Stimulated activated CD4-positive, alpha-beta T cell treated with anti-CD3 and anti-CD28 coated beads, Interleukin-12 subunit alpha, Interleukin-12 subunit beta, amount 100 ng/mL, for 4 hours (primary cell): Measurements from ENCODE around the gene IKZF1.

Experiments used
- DNase-seq: peaks from one replicate; pipeline ENCODE4 v3.0.0-alpha.2; 2020

The IKZF1 gene

DNA sequence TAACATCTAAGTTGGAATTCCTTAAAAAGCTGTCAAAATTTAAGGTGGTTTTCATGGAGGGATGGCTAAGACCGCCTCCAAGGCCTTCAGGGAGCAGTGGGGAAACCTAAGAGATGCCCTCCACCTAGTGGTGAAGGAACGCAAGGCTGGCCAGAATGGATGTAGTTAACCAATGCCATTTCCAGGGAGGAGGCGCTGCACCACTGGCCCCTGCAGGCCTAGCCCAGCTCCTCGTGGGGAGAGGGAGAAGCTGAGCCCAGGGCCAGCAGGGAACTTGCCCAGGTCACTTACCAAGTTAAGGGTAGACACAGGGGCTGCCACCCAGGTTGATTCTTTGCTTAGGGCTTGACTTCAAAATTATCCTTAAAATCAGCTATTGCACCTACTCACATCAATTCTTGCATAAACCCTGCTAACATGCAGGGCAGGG lies 113.6 kb downstream of the IKZF1 start:
- DNase-seq = peak; percentile 63

DNA sequence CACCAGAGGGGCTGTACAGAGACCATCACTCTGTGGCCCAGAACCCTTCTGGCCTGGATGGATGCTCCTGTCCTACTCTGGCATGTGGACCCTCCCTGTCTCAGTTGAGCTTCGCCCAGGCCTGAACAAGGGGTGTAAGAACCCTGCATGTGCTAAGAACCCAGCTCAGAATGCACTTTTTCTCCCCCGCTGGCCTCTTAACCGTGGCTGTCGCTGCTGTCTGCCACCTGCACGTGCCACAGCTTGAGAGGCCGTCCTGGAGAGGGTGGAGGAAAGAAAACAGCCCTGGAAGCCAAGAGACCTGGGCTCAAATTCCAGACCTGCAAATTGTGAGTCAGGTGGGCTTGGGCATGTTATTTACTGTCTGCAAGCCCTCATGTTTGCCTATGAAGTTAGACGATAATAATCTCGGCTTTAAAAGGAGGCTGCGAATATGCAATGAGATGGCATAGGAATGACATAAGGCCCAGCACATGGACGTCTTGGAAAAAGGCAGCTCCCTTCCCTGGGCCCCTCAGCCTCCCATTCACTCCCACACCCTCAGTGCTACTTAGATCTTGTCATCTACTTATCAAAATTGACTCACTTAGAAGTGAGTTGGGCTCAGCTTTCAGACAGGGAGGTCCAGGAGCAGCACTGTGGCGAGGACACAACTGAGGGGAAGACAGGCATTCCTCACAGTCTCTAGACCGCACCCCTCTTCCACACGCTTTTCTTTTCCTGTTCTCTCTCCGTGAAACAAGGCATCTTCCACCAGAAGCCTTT lies 114.2 kb downstream of the IKZF1 start:
- DNase-seq = no peak

DNA sequence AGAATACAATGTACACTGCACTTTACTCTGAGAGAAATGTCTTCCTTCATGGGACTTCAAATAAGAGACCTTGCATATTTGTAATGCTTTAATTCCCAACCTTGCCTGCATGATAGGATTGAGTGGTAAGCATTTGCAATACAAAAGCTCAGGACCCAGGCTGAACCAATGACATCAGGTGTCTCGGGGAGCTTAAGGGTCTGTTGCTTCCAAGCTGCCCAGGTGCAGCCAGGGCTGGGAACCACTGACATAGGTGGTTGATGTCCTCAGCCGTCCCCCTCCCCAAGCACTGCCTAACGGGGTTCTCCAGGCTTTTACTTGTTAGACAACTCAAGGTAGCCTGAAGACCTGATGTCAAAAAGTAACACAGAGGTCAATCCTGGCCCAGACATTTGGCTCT lies 116.5 kb downstream of the IKZF1 start:
- no peak for DNase-seq

DNA sequence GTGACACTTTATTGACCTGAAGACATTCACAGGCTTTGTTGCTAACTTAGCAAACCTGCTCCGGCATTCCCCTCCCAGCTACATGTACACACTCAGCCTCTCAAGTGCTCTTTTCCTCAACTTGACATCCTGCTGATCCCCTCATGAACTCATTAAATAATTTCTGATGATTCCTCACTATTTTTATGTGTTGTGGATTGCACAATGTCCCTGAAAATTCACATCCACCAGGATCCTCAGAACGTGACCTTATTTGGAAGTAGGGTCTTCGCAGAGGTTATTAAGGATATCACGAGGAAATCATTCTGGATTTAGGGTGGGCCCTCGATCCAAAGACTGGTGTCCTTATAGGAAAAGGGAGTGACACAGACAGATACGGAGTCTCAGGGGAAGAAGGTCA lies 118.3 kb downstream of the IKZF1 start:
- DNase-seq = no peak

DNA sequence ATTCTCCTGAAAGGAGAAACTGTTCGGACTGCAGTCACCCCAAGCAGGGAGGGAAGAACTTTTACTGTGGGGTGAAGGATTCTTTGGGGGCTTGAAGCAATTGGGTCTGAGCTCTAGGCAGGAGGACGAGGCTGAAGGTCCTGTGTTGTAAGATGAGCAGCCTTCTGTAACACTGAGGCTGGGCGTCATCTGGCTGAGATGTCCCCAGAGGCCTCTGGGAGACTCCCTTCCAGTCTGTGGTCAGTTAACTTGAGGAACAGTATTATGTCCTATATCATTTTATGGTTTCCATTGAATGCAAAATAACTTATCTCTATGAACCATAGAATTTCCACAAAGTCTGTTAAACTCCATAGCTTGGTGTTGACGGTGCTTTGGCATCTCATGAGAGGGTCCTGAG lies 119.3 kb downstream of the IKZF1 start:
- DNase-seq = no peak

DNA sequence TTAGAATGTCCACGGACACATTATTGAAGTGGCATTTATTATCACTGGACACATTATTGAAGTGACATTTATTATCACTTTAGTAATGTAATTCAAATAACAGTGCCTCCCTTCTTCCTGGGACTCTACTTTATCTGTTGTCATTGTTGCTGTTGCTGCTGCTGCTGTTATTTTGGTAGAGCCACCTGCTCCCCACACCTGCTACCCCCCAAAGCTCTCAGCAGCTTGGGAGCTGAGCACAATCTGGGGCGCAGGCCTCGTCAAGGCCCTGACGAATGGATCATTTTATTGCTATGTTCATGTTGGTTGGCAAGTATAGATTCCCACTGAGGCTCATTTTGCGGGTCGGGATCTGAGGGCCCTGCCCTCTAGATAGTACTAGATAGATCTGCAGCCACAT lies 120.8 kb downstream of the IKZF1 start:
- no peak for DNase-seq

DNA sequence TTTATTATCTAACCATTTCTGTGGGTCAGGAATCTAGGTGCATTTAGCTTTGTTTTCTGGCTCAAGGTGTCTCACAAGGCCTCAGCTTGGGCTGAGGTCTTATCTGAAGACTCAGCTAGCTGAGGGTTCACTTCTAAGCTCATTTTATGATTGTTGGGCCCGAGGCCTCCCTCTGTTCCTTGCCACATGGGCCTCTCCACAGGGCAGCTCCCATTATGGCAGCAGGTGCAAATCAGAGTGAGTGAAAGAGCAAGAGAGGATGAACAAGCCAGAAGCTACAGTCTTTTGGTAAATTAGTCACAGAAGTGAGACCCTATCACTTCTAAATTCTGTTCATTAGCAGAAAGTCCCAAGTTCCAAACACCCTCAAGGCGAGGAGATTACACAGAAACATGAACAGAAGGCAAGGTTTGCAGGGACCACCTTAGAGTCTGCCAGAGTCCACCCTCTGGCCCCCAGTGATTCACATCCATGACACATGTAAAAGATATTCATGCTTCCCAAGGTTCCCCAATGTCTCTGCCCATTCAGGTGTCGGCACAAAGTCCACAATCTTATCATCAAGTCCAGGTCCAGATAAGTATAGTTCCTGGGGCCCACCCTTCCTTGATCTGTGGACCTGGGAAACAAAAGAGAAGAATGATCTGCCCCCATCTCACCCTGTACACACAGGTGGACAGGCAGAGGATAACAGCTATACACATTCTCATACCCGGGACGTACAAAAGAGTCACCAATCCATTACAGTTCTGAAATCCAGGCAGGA lies 121.9 kb downstream of the IKZF1 start:
- DNase-seq = no peak

DNA sequence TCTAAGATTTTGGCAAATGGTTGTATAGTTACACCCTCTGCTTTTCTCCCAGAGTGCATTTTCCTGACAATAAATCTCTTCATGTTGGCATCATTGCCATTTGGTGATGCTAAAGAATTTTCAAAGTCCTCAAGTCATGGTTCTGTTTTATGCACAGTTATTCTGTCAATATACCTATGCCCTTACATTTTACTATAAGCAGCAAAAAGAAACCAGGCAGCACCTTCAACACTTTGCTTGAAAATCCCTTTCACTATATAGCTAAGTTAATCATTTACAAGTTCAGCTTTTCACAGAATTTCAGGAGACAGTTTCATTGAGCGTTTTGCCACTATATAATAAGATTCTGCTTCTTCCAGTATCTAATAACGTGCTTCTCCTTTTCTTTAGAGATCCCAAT lies 123.0 kb downstream of the IKZF1 start:
- no peak for DNase-seq

DNA sequence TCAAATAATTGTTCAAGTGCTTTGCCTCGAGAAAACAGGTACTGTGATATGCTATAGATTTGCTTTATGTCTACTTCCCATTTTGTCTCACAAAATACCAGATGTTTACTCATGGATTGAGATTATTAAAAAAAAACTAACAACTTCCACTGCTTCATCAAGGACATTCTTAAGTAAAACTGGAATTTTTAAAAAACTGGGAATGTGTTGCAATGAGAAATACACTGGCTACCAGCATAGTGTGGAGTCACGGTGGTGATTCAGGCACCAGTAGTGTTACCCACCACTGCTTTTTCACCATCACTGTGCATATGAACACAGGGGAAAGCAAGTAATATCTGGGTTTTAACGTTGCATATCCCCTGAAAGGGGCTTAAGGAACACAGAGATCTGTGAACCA lies 124.4 kb downstream of the IKZF1 start:
- DNase-seq = no peak

DNA sequence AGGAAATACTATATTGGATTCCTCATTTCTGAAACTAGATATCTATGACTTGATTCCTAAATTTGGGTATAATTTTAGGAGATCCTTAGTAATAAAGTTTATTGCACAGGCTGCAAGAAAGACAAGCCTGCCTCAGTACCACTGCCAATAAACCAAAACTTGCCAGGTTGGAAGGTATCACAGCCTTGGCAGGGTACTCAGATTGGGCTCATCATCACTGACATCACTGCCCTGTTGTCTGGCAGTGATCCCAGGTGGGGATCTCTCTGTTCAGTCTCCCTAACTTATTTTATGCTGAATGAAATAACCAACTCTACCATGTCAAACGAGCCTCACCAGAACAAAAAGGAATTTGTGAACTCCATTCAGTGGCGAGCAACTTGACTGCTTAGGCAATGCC lies 126.8 kb downstream of the IKZF1 start:
- DNase-seq = no peak

DNA sequence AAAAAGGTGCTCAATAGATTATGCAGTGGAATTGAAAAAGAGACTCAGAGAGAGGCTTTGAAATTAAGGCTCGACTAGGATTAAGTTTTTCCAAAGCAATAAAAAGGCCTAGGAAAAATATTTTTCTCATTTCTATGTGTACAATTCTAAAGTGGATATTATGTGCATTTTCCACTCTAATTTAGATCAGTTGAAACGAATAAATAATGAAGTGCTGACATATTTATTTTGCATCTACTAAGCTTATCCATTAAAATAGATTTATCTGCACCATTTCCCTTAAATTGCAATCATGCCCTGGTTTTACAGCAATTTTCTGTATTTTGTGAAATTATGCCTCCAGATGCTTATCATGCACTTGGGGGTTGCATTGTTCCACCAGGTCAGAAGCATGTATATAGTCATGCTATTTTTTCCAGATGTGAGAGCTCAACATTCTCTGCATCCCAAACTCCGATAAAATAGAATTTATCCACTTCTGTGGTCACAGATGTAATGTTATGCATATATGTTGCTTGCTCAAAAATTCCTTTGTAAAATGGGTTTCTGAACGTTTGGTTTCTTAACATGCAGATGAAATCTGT lies 127.3 kb downstream of the IKZF1 start:
- DNase-seq = no peak

DNA sequence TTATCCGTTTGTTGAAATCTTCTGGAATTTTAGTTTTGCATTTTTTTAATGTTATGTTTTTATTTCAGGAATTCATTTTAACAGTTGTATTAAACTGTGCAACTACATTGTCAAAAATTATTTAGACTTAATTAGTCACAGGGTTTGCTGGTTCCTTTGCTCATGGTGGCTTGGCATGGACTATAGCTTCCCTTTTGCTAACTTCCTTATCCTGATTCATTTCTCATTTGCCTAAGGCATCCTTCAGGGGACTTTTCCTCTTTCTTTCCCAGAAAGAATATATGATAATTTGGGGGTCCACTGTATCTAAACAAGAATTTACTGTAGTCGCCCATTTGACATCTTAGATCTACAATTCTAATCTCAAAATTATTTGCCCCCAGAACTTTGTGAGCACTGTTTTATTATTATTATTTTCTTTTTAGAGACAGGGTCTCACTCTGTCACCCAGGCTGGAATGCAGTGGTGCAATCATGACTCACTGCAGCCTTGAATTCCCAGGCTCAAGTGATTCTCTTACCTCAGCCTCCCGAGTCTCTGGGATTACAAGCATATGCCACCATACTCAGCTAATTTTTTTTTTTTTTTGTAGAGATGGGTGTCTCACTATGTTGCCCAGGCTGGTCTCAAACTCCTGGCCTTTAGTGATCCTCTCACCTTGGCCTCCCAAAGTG lies 131.8 kb downstream of the IKZF1 start:
- DNase-seq = no peak

DNA sequence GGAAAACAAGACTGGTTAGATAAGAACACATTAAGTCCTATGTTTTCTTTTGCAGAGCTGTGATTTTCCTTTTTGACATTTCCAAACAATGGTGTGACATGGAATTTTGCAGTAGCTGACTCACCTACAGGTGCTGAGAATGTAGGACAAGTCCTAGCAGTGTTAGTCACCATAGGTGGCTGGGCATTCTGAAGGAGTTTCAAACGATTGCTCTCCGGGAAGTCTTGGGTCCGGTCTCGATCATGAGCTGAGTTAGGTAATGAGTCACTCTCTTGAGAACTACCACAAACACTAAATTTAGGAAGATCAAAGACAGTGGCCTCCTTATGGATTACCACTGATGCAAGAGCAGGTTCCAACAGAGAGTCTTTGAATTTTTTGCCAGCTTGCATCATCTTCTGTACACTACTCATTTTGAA lies 142.0 kb downstream of the IKZF1 start:
- DNase-seq = no peak

DNA sequence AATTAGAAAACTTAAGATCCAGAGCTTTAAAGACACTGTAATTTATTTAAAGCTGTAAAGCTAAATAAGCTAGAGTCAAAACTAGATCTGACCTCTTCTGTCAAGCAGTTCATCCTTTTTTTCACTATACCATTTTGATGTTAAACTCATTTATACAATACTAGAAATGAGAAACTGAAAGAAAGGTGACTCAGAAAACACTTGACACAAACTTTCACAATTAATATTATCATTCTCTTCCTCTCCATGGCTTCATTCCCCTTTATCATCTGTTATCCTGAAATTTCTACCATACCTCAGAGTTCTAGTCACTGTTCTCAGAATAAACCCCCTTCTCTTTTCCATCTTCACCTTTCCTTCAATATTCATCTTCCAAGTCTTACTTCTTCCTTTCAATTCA lies 144.3 kb downstream of the IKZF1 start:
- DNase-seq = no peak

DNA sequence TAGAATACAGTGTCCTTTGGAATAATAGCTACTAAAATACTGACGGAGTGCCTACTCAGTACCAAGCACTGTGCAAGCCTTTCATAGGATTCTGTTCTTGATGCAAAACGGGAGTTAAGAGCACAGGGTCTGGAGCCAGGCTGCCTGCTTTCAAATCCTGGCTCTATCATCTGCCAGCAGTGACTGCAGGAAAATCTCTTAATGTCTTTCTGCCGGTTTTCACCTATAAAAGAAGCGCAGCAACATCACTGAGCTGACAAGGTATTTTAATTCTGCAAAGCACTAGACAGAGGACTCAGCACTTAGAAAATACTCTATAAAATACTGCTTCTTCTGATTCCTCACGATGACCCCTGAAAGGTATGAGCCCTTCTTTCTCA lies 145.0 kb downstream of the IKZF1 start:
- no peak for DNase-seq

DNA sequence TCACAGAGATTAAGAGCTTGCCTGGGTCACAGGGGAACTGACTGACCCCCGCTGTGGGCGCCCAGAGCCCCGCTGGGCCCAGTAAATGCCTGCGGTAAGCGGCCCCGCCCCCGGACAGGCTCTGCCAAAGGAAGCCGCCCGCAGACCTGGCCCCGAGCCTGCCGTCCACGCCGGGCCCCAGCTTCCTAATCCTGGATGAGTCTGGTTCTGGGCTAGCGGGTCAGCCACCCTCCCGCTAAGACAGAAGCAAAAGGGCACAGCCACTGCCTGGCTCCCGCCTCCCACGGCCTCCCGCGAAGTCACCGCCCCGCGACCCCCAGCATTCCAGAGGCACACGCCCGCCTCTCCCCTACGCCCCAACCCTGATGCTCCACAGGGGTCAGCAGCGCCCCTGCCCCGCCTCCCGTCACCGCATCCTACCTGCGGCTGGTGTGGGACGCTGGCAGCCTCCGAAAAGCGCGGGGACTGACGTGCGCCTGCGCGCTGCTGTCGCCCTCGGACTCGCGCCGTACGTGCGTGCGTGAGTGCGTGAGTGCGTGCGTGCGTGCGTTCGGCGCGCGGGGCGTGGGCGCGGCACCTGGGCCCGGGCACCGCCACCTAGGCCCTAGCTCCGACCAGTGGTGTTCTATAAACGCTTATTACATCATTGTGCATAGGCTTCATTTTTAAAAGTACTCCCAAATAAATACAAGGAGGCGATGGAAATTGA lies 145.5 kb downstream of the IKZF1 start, which contains the start of gene FIGNL1:
Gene FIGNL1 (minus strand): TSS at position 470 of the 709 bp plus-strand sequence. CDS start 3,063 bp downstream, outside the sequence.
- peak; percentile 82 for DNase-seq

DNA sequence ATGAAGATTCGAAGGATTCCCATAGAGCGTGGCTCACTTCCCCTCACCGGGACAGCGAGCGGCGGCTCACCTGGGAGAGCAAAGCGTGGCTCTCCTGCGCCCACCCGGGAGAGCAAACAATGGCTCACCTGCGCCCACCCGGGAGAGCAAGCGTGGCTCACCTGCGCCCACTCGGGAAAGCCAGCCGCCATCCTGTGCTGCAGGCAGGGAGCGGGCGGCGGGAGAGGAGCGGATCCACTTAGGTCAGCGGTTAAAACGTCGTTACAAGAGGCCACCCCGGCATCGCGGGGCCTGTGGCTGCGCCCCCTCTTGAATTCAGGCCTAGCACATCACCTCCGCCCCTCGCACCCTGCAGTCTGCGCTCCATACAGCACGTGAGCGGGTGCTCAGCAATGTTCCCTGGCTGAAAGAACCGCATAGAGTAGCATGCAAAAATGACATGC lies 146.1 kb downstream of the IKZF1 start:
- no peak for DNase-seq
